NK-92 (cell line): Measurements from ENCODE around the gene PNCK.
"Not testable (repeated sequence)": the region's sequence is repeated elsewhere in the genome, so short reads cannot be mapped to it uniquely, and the experiment has no call there.

Source experiments
- DNase-seq: peaks from one replicate; lab custom pipeline; 2025; ENCODE audit not compliant: unreplicated experiment; lab: John Stamatoyannopoulos, UW

The PNCK gene

DNA sequence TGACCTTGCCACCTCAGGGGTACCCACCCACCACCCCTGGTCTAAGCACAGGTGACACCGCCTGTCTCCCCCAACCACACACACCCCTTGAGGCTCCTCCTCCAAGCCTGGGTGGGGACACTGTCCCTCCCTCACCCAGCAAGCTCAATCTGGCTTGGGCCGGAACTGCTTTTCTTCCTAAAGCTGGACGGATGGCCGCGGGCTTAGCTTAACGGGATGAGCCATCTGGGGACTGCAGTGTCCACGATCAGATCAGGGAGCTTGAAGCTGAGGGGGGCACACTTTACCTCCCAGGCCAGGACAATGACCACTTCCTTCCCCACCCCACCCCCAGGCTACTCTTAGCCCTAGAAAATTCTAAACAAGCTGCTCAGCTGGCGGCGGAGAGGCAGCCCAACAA, 13.1 kb upstream of the PNCK start:
- no peak for DNase-seq

DNA sequence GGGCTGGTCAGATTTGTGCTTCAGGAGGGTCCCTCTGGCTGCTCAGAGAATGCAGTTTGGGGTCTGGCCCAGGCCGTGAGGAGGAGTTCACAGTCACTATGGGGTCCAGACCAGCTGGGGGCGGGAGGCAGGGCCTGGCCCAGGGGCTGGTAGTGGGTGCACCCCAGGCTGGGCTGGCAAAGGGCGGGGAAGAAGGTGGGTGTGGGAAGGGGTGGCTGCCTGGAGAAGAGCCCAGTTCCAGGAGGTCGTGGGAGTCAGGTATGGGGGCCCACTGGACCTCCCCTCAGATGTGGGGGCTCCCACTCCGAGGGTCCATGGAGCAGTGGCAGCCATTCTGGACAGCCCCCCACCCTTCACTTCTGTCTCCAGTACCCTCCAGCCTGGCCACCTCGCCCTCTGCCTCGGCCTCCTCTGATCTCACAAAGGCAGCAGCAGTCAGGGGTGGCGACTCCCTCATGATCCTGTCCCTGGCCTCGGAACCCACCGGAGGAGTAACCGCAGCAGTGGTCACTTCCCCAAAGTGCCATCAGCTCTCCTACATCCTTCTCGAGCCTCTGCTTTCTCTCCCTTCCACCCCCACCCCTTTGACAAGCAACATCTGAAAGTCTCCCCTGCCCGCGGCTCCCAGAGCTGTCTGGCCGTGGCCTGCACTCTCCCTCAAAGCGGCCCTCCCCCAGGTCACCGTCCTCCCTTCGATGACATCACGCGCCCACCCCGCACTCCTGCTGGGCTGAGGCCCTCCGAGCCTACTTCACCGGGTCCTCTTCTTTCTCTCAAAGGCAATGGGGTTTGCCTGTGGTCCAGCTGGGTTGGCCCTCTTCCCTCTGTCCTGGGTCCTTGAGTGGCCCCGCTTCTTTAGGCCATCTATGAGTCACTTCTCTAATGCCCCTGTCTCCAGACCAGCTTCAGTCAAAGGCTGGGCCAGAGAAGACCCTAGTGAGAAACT, 12.4 kb upstream of the PNCK start:
- DNase-seq, result no peak

DNA sequence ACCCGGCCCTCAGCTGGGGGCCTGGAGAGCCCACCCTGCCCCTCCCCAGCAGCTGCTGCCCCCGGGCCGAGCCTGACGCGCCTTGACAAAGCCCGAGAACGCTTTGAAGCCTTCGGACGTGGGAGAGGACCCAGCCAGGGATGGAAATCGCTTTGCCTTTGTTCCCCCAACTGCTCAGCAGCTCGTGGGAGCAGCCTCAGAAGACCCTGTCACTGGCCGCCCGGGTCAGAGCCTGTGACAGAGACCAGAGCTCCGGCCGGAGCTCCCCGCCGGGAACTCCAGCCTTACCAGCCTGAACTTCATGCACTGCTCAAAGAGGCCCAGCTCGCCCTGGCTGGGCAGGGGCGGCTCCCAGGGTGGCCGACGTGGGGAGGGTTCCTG, 11.5 kb upstream of the PNCK start:
- no peak for DNase-seq

DNA sequence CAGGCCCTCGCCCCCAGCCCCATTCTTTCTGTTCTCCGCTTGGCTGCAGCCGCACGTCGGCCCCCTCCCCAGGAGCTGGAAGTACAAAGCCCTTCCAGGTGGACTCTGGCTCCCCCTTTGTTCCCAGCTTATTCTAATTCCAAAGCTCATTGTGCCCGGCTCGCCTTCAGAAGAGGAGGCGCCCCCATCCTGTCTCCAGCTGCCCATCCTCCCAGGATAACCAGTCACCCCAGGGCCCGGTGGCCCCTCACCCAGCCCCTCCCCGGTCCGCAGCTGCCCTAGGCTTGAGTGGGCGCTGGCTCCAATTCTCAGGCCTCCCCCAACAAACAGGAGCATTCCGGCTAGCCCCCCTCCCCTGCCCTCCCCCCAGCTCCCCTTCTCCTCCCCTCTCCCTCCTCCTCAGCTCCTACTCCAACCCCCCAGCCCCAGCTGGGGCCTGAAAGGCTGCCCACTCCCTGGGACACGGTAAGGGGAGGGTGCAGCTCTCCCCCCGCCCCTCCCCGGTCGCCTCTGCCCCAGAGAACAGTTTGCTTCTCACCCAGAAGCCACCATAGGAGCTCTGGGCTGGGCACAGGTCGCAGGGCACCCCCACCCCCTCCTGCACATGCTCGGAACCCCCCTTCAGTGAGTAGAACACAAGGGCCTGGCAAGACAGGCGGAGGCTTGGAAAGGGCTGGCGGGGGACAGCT, 11.0 kb upstream of the PNCK start:
- DNase-seq, result no peak

DNA sequence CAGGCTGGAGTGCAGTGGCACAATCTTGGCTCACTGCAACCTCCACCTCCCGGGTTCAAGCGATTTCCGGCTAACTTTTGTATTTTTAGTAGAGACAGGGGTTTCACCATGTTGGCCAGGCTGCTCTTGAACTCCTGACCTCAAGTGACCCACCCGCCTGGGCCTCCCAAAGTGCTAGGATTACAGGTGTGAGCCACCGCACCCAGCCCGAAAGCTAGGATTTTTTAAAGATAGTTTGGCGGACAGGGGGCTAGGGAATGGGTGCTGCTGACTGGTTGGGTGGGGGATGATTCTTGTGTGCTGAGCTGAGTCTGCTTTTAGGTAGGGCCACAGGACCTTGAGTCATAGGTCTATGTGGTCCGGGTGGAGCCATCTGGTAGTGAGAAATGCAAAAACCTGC, 9.9 kb upstream of the PNCK start:
- not testable (repeated sequence) for DNase-seq

DNA sequence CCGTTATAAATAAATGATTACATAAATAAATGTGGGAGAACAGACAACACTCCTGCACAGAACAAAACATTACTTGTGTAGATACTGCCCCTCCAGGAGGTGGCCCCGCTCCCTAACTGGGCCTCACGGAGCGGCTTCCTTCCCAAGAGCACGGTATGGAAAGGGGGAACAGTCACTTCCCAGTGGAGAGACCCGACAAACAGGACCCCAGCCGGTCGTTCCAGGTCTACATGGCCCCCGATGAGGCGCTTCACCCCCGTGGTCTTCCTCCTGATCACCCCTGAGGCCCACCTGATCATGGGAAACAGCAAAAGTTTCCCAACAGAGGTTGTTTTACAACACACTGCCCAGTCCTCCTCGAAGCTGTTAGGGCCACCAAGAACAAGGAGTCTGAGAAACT, 7.6 kb upstream of the PNCK start:
- DNase-seq, result no peak

DNA sequence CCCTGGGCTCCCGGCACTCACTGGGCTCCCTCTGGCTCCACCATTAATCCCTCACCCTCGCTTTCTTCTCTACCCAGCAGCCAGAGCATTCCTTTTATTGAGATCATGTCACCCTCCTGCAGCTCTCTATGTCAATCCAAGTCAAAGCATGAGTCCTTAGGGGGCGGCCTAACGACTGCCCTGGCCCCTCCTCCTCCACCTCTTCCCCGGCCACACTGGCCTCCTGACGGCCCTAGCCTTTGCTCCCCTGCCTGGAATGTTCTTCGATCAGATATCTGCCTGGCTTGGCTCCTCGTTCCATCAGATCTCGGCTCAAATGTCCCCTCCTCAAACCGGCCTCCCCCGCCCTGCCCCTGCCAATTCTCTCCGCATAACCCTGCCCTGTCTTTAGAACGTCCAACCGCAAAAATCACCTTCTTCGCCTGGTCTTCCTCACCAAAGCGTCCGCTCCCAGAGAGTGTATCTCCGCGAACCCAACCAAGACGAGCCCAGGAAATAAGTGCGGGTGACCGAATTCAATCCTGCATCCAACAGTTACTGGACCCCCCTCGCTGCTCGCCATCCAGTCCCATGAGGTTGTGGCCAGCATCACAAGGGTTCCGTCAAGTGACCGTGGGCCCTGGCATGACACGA, 722 bp upstream of the PNCK start:
- DNase-seq, result no peak

- DNase-seq, result no peak
Observed at GRCh38 chrX:153672531-153673427, 834 bp downstream of the PNCK start.

DNA sequence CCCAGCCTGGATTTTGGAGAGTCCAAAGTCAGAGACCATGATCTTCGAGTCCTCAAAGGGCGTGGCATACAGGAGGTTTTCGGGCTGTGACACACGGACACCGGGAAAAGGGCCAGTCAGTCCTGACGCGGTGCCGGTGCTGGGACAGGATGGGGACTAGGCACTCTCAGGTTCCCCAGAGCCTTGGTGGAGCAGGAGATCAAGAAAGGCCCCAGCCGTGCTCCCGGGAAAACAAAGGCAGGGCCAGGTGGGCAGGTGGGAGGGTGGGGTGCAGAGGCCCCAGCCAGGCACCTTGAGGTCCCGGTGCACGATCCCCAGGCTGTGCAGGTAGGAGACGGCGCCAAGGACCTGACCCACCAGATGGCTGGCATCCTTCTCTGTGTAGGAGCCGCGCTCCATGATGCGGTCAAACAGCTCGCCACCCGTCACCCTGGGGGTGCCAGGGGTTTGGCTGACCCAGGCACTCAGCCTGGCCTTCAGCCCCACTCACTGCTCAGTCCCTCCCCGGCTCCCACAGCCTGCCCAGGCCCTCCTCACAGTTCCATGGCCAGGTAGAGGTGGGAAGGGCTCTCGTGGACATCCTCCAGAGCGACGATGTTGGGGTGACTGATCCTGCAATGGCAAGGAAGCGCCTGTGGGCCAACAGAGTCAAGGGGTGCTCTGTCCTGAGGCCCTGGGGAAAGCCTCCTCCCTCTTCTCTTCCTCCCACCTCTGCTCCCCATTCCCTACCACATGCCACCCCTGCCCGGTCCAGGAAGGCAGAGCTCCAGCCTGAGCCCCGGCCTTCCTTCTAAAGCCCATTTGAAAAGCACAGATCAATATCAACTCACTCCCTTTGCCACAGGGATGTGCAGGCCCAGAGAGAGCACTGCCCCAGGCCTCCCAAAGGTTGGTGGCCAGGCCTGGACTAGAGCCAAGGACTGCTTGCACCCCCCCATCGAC, 1.8 kb downstream of the PNCK start:
- no peak for DNase-seq

DNA sequence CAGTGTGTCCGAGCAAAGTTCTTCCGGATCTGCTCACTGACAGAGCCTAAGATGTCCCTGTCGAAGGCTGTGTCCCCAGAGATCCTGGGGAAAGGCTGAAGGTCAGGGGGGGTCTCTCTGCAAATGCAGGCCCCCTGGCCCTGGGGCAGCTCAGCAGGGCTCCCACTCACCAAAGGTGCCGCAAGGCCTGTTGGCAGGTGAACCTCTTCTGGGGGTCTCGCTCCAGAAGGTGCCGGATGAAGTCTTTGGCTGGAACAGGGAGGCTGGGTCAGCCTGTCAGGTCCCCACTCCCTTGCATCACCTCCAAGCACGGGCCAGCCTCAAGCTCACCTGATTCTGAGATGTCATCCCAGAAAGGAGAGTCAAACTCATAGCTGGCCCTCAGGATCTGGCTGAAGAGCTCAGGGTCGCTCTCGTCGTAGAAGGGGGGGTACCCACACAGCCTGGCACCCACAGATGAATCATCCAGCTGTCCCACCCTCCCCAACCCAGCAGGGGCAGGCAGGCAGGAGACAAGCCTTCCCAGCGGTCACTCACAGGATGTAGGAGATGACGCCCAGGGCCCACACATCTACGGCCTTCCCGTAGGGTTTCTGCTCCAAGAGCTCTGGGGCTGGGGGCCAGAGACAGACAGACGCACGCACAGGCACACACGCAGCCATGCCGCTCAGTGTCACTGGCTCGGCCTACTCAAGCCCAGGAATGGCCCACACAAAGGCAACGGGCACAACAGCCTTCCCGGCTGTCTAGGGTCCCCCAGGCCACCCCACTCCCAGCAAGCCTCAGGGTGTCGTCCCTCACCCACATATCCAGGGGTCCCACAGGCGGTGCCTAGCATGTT, 2.6 kb downstream of the PNCK start:
- no peak for DNase-seq

DNA sequence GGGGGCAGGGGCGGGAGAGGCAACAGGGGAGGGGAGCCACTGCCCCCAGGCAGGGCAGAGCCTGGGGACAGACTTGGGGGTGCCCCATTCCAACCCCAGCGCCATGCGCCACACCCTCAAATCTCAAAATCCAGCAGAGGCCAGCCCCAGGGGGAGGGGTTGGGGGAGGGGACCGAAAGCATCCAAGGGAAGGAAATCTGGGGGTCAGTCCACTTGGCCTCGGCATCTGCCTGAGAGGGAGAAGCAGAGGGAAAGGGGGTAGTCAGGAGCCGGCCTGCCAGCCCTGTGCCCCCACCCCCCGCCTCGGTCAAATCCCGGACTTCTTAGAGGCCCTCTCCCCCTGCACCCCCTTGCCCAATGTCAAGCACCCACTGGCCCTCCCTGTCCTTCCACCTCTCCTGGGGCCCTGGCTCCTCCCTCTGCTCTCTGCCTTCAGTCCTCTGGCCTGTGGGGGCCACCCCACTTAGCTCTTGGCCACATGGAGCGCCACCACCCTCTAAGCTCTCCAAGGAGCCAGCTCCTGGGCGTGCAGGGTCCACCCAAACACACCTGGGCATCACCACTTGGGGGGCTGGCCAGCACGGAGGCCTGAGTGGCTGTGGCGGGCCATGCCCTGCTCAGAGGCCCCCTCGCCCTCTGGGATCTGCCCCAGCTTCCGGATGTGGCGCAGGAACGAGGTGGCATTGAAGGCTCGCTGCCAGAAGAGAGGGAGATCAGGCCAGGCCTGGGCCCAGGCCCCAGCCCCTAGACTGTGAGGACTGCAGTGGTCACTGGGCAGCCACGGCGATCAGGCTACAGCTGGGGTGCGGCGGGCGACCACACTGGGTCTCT, 3.5 kb downstream of the PNCK start:
- no peak for DNase-seq

GRCh38 chrX:153669174-153669890, 4.3 kb downstream of the PNCK start:
- no peak for DNase-seq

DNA sequence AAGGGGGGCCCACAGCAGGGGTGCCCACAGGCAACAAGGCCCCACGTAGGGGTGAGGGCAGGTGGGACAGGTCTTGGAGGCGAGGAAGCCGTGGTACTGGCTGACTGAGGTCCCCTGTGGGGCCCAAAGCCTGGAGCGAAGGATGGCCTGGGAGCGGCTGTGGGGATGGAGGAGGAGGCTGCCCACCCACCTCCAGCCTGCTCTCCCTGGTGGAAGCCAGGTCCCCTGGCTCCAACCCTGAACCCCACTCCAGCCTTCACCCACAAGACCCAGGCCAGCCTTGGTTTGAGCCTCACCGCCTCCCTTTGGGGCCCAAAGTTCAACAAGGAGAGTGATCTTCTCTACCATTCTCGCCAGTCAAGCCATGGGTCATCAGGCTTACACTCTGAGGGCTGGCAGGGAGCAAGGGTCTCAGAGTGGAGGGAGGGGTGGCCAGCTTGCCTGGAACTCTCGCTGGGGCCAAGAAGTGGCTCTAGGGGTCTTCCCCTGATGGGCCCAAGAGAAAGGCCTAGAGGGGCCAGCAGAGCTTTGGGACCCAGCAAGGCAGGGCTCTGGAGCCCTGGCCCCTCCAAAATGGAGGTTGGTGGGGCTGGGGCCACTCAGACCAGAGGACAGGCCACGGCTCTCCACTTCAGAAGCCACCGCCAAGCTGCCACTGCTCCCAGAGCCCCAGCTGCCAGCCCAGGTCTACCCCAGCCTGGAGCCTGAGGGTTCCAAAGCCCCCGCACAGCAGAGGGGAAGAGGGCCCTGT, 5.0 kb downstream of the PNCK start:
- no peak for DNase-seq

- DNase-seq, result no peak
Observed at GRCh38 chrX:153667956-153668396, 5.6 kb downstream of the PNCK start.

- no peak for DNase-seq
Observed at GRCh38 chrX:153667281-153667955, 6.2 kb downstream of the PNCK start.

- DNase-seq, result no peak
Observed at GRCh38 chrX:153665726-153666306, 7.8 kb downstream of the PNCK start.
